ENCODE data around the gene TSPAN9.

TSPAN9 gene

GRCh38 chr12:3242199-3242863 lies 165.2 kb downstream of the TSPAN9 start:
- no peaks in the 10 kb centered on the region for H3K4me1 ChIP-seq (ENCODE audit: insufficient read depth, poor library complexity, severe bottlenecking)
- DNase-seq (ENCODE audit: low spot score) (no peak), ATAC-seq (ENCODE audit: low read depth) (peak; percentile 59)
- H3K9me3 ChIP-seq (ENCODE audit: severe bottlenecking) = no peaks in the 10 kb centered on the region
- H3K27me3 ChIP-seq (ENCODE audit: insufficient read depth, poor library complexity, severe bottlenecking) = no peaks in the 10 kb centered on the region
- TF ChIP-seq CTCF (IDR thresholded peaks at IDR 0.05; ENCODE audit: poor library complexity, severe bottlenecking) = no peak
- no peak overlapping the region for H3K27ac ChIP-seq (ENCODE audit: poor library complexity, severe bottlenecking)
- no peak overlapping the region for H3K4me3 ChIP-seq (ENCODE audit: severe bottlenecking)
- H3K36me3 ChIP-seq (ENCODE audit: low read depth) = no peaks in the 10 kb centered on the region

- no peak for TF ChIP-seq CTCF (IDR thresholded peaks at IDR 0.05; ENCODE audit: poor library complexity, severe bottlenecking)
- DNase-seq (ENCODE audit: low spot score) = no peak
- no peaks in the 10 kb centered on the region for H3K27me3 ChIP-seq (ENCODE audit: insufficient read depth, poor library complexity, severe bottlenecking)
- H3K4me1 ChIP-seq (ENCODE audit: insufficient read depth, poor library complexity, severe bottlenecking) = no peaks in the 10 kb centered on the region
- H3K36me3 ChIP-seq (ENCODE audit: low read depth) = no peaks in the 10 kb centered on the region
- ATAC-seq (ENCODE audit: low read depth) = no peak
- no peak overlapping the region for H3K27ac ChIP-seq (ENCODE audit: poor library complexity, severe bottlenecking)
- no peaks in the 10 kb centered on the region for H3K9me3 ChIP-seq (ENCODE audit: severe bottlenecking)
- no peak overlapping the region for H3K4me3 ChIP-seq (ENCODE audit: severe bottlenecking)
These were observed 166.4 kb downstream of the TSPAN9 start for GRCh38 chr12:3243376-3244084.

GRCh38 chr12:3244219-3244750 lies 167.1 kb downstream of the TSPAN9 start:
- Histone ChIP-seq H3K4me1 (ENCODE audit: insufficient read depth, poor library complexity, severe bottlenecking) (no peaks in the 10 kb centered on the region), H3K4me3 (ENCODE audit: severe bottlenecking) (no peak overlapping the region), H3K9me3 (ENCODE audit: severe bottlenecking) (no peaks in the 10 kb centered on the region), H3K36me3 (ENCODE audit: low read depth) (no peaks in the 10 kb centered on the region), H3K27me3 (ENCODE audit: insufficient read depth, poor library complexity, severe bottlenecking) (no peaks in the 10 kb centered on the region), H3K27ac (ENCODE audit: poor library complexity, severe bottlenecking) (no peak overlapping the region)
- DNase-seq (ENCODE audit: low spot score) (no peak), ATAC-seq (ENCODE audit: low read depth) (no peak)
- TF ChIP-seq CTCF (IDR thresholded peaks at IDR 0.05; ENCODE audit: poor library complexity, severe bottlenecking) = no peak

GRCh38 chr12:3246253-3246652 lies 169.1 kb downstream of the TSPAN9 start:
- H3K27ac ChIP-seq (ENCODE audit: poor library complexity, severe bottlenecking) = no peak overlapping the region
- no peak for DNase-seq (ENCODE audit: low spot score)

More at GRCh38 chr12:3246253-3246652, 169.1 kb downstream of the TSPAN9 start:
- H3K4me1 ChIP-seq (ENCODE audit: insufficient read depth, poor library complexity, severe bottlenecking) = no peaks in the 10 kb centered on the region
- no peak for ATAC-seq (ENCODE audit: low read depth)
- no peak overlapping the region for H3K4me3 ChIP-seq (ENCODE audit: severe bottlenecking)
- H3K36me3 ChIP-seq (ENCODE audit: low read depth) = no peaks in the 10 kb centered on the region
- H3K9me3 ChIP-seq (ENCODE audit: severe bottlenecking) = no peaks in the 10 kb centered on the region
- no peak for TF ChIP-seq CTCF (IDR thresholded peaks at IDR 0.05; ENCODE audit: poor library complexity, severe bottlenecking)
- H3K27me3 ChIP-seq (ENCODE audit: insufficient read depth, poor library complexity, severe bottlenecking) = no peaks in the 10 kb centered on the region
